ENCODE measurements around the gene MAML2.

The MAML2 gene

GRCh38 chr11:95993438-95994298, 349.3 kb downstream of the MAML2 start:
- no peak for DNase-seq

GRCh38 chr11:95991545-95991944, 351.4 kb downstream of the MAML2 start:
- no peak for DNase-seq

GRCh38 chr11:95991101-95991500, 351.9 kb downstream of the MAML2 start:
- no peak for DNase-seq

GRCh38 chr11:95989780-95990179, 353.2 kb downstream of the MAML2 start:
- no peak for DNase-seq

GRCh38 chr11:95989076-95989605, 353.9 kb downstream of the MAML2 start:
- no peak for DNase-seq

GRCh38 chr11:95985174-95985808, 357.7 kb downstream of the MAML2 start:
- no peak for DNase-seq

GRCh38 chr11:95984072-95984471, 358.9 kb downstream of the MAML2 start:
- DNase-seq: no peak

GRCh38 chr11:95977534-95978174, 365.3 kb downstream of the MAML2 start:
- DNase-seq: no peak

GRCh38 chr11:95976550-95976949, 366.4 kb downstream of the MAML2 start:
- DNase-seq: no peak

GRCh38 chr11:95975343-95975742, 367.7 kb downstream of the MAML2 start:
- DNase-seq: no peak

GRCh38 chr11:95972060-95972459, 370.9 kb downstream of the MAML2 start:
- no peak for DNase-seq

- DNase-seq: peak; percentile 1
Measured at GRCh38 chr11:95968585-95968984, 374.4 kb downstream of the MAML2 start.

- DNase-seq: no peak
Measured at GRCh38 chr11:95964281-95964680, 378.7 kb downstream of the MAML2 start.

GRCh38 chr11:95961758-95962157, 381.2 kb downstream of the MAML2 start:
- DNase-seq: no peak

- no peak for DNase-seq
Measured at GRCh38 chr11:95950905-95951304, 392.1 kb downstream of the MAML2 start.

GRCh38 chr11:95948637-95949036, 394.4 kb downstream of the MAML2 start:
- no peak for DNase-seq

- no peak for DNase-seq
Measured at GRCh38 chr11:95944623-95945022, 398.4 kb downstream of the MAML2 start.

- no peak for DNase-seq
Measured at GRCh38 chr11:95943546-95943945, 399.4 kb downstream of the MAML2 start.

- DNase-seq: no peak
Measured at GRCh38 chr11:95939091-95939490, 403.9 kb downstream of the MAML2 start.

GRCh38 chr11:95937358-95937757, 405.6 kb downstream of the MAML2 start:
- no peak for DNase-seq

GRCh38 chr11:95933594-95933993, 409.4 kb downstream of the MAML2 start:
- DNase-seq: no peak

- DNase-seq: no peak
Measured at GRCh38 chr11:95931916-95932315, 411.1 kb downstream of the MAML2 start.

- DNase-seq: no peak
Measured at GRCh38 chr11:95930948-95931347, 412.0 kb downstream of the MAML2 start.

GRCh38 chr11:95926726-95927125, 416.3 kb downstream of the MAML2 start:
- no peak for DNase-seq
